ENCODE results near the gene ZNF385C. TPM values are rescaled to one million over a fixed set of nuclear protein-coding genes. Genes with fewer than 3 reads are reported as not detected.
A peak's percentile ranks its signal among the peaks of the same experiment; 100 is the strongest.

The ZNF385C gene
- total RNA-seq, 2 experiments from 2014 or later, result not detected

DNA sequence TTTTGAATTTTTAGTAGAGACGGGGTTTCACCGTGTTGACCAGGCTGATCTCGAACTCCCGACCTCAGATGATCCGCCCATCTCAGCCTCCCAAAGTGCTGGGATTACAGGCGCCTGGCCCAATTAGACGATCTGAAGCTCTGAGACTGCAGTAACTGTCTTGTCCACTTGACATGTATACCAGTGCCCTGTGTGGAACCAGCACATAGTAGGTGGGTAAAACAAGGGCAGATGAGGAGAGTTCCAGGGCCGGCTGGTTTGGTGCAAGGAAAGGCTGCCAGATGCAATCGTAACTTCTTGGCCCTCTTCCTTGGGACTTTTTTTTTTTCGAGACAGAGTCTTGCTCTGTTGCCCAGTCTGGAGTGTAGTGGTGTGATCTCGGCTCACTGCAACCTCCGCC, 50.9 kb downstream of the ZNF385C start:
- no peak for DNase-seq
- H3K4me3 Mint-ChIP-seq, result no peak overlapping the region
- H3K27me3 Mint-ChIP-seq, result peaks cover 36% of the 10 kb centered on the region
- H3K27ac Mint-ChIP-seq, result no peak overlapping the region
- no peaks in the 10 kb centered on the region for H3K36me3 Mint-ChIP-seq (ENCODE audit: low read depth)
- POLR2A ChIA-PET, result no interaction called here
- CTCF ChIA-PET, result no interaction called here
- H3K9me3 Mint-ChIP-seq, result no peaks in the 10 kb centered on the region
- H3K4me1 Mint-ChIP-seq, result peaks cover 10% of the 10 kb centered on the region

DNA sequence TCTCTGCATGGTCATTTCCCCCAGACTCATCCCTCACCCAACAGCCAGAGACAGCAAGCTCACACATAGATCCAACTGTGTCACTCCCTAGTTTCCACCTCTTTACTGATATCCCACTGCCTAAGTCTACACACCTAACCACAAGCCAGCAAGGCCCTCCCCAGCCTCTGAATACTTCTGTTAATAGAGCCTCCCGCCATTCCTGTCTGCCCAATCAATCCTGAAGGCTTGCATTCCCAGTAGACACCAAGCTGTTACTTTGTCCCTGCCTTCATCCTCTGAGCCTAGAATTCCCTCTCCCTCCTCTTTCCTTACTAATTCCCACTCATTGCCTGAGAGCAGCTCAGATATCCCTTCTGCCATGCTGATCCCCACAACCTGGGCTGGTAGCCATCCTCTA, 52.6 kb downstream of the ZNF385C start:
- DNase-seq, result no peak
- Mint-ChIP-seq H3K4me1 (peaks cover 6% of the 10 kb centered on the region), H3K36me3 (ENCODE audit: low read depth) (no peaks in the 10 kb centered on the region), H3K9me3 (no peaks in the 10 kb centered on the region), H3K27ac (no peak overlapping the region), H3K4me3 (no peak overlapping the region), H3K27me3 (peaks cover 20% of the 10 kb centered on the region)
- ChIA-PET CTCF (interaction anchor here (1.0 to 1.2 kb wide), 3 partner anchors 11 to 73 kb away, joined by 3 to 4 read pairs (median 3); partner anchors contain the start of gene NKIRAS2), POLR2A (no interaction called here)

GRCh38 chr17:42042598-42043319, 55.5 kb downstream of the ZNF385C start:
- ChIA-PET CTCF (interaction anchor here (1.5 kb wide), 1 partner anchor 23 kb away, joined by 4 read pairs; no protein-coding TSS in a partner anchor), POLR2A (no interaction called here)
- Mint-ChIP-seq H3K36me3 (ENCODE audit: low read depth) (no peaks in the 10 kb centered on the region), H3K27ac (no peak overlapping the region), H3K4me1 (no peaks in the 10 kb centered on the region), H3K4me3 (no peak overlapping the region), H3K27me3 (peaks cover 8% of the 10 kb centered on the region), H3K9me3 (no peaks in the 10 kb centered on the region)
- DNase-seq, result no peak

DNA sequence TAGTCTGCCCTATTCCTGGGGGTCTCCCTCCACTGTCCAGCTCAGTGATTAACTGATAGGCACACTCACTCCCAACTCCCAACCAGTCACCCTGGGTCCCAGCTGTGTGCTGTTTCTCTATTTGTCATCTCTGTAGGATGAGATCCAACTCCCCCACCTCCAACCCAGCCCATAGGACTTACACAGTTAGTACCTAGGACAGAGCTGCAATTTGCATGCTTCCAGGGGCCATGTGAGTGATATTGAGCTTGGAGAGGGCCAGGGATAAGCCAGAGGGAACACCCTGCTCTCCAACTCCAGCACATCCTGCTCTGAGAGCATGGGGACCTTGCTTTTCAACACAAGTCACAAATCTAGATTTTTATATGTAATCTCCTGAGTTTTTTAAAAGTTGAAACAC, 56.7 kb downstream of the ZNF385C start:
- Mint-ChIP-seq H3K9me3 (no peaks in the 10 kb centered on the region), H3K36me3 (ENCODE audit: low read depth) (no peaks in the 10 kb centered on the region), H3K27ac (no peak overlapping the region), H3K27me3 (peaks cover 13% of the 10 kb centered on the region), H3K4me3 (no peak overlapping the region), H3K4me1 (no peaks in the 10 kb centered on the region)
- CTCF ChIA-PET, result interaction anchor here (0.9 to 1.8 kb wide), 4 partner anchors 10 to 59 kb away, joined by 3 to 4 read pairs (median 4); no protein-coding TSS in a partner anchor
- DNase-seq, result no peak
- POLR2A ChIA-PET, result no interaction called here

DNA sequence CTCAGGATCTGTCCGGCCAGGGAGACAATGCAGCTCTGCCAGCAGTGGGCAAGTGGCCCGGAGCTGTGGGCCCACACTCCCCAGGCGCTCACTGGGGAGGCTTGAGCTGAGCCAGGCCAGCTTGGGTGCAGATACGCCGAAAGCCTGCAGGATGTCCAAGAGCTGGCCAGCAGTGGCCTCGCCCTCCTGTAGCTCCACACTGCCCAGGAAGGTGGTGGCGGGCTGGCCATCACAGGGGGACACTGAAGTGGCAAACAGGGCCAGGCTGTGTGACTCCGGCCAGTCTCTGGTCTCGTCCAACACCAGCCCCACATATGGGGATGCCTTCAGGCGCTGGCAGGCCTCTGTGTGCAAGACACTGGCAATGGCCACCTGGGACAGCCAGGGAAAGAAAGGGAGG, 57.5 kb downstream of the ZNF385C start:
- no peaks in the 10 kb centered on the region for H3K36me3 Mint-ChIP-seq (ENCODE audit: low read depth)
- peaks cover 13% of the 10 kb centered on the region for H3K27me3 Mint-ChIP-seq
- CTCF ChIA-PET, result interaction anchor here (1.4 to 1.8 kb wide), 3 partner anchors 11 to 60 kb away, joined by 3 to 5 read pairs (median 4); no protein-coding TSS in a partner anchor
- H3K4me3 Mint-ChIP-seq, result no peak overlapping the region
- H3K9me3 Mint-ChIP-seq, result no peaks in the 10 kb centered on the region
- no peaks in the 10 kb centered on the region for H3K4me1 Mint-ChIP-seq
- no peak overlapping the region for H3K27ac Mint-ChIP-seq
- POLR2A ChIA-PET, result no interaction called here
- no peak for DNase-seq

GRCh38 chr17:42039794-42040763, 58.2 kb downstream of the ZNF385C start:
- Mint-ChIP-seq H3K9me3 (no peaks in the 10 kb centered on the region), H3K4me1 (no peaks in the 10 kb centered on the region), H3K27me3 (peaks cover 13% of the 10 kb centered on the region), H3K27ac (no peak overlapping the region), H3K36me3 (ENCODE audit: low read depth) (no peaks in the 10 kb centered on the region), H3K4me3 (no peak overlapping the region)
- POLR2A ChIA-PET, result no interaction called here
- CTCF ChIA-PET, result interaction anchor here (1.0 to 1.8 kb wide), 9 partner anchors 9 to 366 kb away, joined by 3 to 6 read pairs (median 3); partner anchors contain the start of gene NKIRAS2
- no peak for DNase-seq

DNA sequence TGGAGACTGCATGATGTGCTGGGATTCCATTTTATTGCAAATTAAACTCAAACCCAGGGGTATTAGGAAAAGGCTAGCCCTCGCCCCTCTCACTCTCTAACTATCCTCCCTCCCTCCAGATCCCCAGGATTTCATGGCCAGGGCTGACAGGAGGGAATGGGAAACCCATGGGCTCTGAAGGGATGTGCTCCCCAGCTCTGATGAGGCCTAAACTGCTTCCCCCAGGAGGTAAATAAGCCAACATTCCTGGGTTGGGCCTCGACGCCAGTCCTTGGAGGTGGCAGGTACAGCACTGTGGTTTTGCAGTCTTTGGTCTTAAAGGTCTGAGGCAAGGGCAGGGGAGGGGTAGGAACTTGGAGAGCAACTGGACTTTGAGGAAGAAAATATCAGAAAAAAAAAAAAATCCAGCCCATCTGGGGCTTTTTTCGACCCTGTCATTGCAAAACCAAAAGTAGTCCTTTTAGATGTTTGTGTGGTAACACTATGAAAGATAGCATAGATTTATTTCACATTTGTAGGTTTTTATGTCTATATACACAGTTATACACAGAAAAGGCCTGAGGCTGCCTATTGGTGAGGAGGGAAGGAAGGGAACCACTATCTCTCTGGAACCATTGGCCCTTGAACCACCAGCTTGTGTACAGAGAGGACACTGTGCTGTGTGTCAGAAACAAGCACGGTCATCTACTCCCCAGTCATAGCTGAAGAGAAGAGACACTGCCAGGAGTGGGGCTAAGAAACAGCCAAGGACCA, 59.9 kb downstream of the ZNF385C start:
- H3K27me3 Mint-ChIP-seq, result peaks cover 13% of the 10 kb centered on the region
- no peak overlapping the region for H3K4me3 Mint-ChIP-seq
- H3K36me3 Mint-ChIP-seq (ENCODE audit: low read depth), result no peaks in the 10 kb centered on the region
- DNase-seq, result no peak
- H3K4me1 Mint-ChIP-seq, result peaks cover 8% of the 10 kb centered on the region
- POLR2A ChIA-PET, result no interaction called here
- no peak overlapping the region for H3K27ac Mint-ChIP-seq
- no peaks in the 10 kb centered on the region for H3K9me3 Mint-ChIP-seq
- CTCF ChIA-PET, result interaction anchor here (1.1 to 1.8 kb wide), 4 partner anchors 10 to 81 kb away, joined by 3 to 6 read pairs (median 4); no protein-coding TSS in a partner anchor

GRCh38 chr17:42034059-42034458, 64.2 kb downstream of the ZNF385C start:
- H3K4me3 Mint-ChIP-seq, result no peak overlapping the region
- POLR2A ChIA-PET, result interaction anchor here (0.5 to 0.7 kb wide), 2 partner anchors 153 to 234 kb away, joined by 3 read pairs; no protein-coding TSS in a partner anchor
- CTCF ChIA-PET, result interaction anchor here (0.6 to 1.7 kb wide), 7 partner anchors 8 to 331 kb away, joined by 3 to 7 read pairs (median 3); partner anchors contain the start of gene NKIRAS2
- H3K27me3 Mint-ChIP-seq, result peaks cover 12% of the 10 kb centered on the region
- peaks cover 8% of the 10 kb centered on the region for H3K4me1 Mint-ChIP-seq
- H3K9me3 Mint-ChIP-seq, result no peaks in the 10 kb centered on the region
- H3K36me3 Mint-ChIP-seq (ENCODE audit: low read depth), result no peaks in the 10 kb centered on the region
- DNase-seq, result peak; percentile 32
- peak overlapping the region; percentile 32 for H3K27ac Mint-ChIP-seq

GRCh38 chr17:42031584-42031983, 66.7 kb downstream of the ZNF385C start:
- Mint-ChIP-seq H3K36me3 (ENCODE audit: low read depth) (no peaks in the 10 kb centered on the region), H3K27me3 (peaks cover 2% of the 10 kb centered on the region), H3K4me3 (no peak overlapping the region), H3K4me1 (peaks cover 15% of the 10 kb centered on the region), H3K9me3 (no peaks in the 10 kb centered on the region), H3K27ac (no peak overlapping the region)
- DNase-seq, result no peak
- POLR2A ChIA-PET, result no interaction called here
- CTCF ChIA-PET, result interaction anchor here (7.5 kb wide), 1 partner anchor 14 kb away, joined by 53 read pairs; the partner anchor contains the start of genes DNAJC7 and NKIRAS2

GRCh38 chr17:42028791-42029127, 69.5 kb downstream of the ZNF385C start:
- CTCF ChIA-PET, result interaction anchor here (1.4 to 7.5 kb wide), 4 partner anchors 11 to 152 kb away, joined by 3 to 53 read pairs (median 6); partner anchors contain the start of genes DNAJC7, KCNH4 and NKIRAS2
- H3K4me1 Mint-ChIP-seq, result peaks cover 14% of the 10 kb centered on the region
- no peak overlapping the region for H3K27ac Mint-ChIP-seq

DNA sequence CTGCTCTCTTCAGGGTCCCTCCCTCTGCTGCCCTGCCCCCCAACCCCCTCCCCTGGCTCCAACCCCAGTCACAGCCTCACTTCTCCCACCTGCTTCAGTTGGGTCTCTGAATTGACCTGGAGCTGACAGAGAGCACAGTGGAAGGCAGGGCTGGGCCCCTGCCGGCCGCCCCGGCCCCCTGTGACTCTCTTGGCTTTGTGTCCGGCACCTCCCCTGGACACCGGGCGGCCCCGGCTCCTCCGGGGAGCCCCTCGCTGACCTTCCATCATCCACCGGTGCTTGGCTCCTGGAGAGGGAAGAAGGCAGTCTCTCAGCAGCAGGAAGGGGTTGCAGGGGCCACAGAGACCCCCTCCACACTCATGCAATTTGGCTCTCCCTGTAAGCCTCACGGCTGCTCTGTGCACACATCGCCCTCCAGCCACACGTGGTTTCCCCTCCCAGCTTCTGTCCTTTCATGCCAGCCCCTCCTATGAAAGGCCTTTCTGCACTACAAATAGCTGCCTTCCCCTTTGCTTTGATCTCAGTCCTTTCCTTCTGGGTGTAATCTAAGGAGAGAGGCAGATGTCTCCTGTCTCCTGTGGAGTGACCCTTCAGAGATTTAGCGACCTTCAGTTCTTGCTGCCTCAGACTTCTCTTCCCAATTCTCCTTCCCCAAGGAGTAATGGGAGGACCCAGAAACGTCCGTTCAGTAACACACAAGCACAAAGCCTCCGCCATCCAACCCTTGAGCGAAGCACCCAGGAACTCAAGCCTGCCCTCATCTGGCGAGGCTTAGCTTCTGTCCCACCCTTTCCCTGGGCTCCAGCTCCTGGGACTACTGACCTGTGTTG, 70.1 kb downstream of the ZNF385C start:
- H3K36me3 Mint-ChIP-seq (ENCODE audit: low read depth), result peaks cover 7% of the 10 kb centered on the region
- DNase-seq, result no peak
- CTCF ChIA-PET, result interaction anchor here (0.6 to 7.5 kb wide), 6 partner anchors 10 to 490 kb away, joined by 3 to 53 read pairs (median 4); partner anchors contain the start of genes DNAJC7, KCNH4 and NKIRAS2
- H3K9me3 Mint-ChIP-seq, result no peaks in the 10 kb centered on the region
- H3K4me3 Mint-ChIP-seq, result no peak overlapping the region
- H3K27ac Mint-ChIP-seq, result peak overlapping the region; percentile 5
- peaks cover 12% of the 10 kb centered on the region for H3K4me1 Mint-ChIP-seq
- POLR2A ChIA-PET, result interaction anchor here (0.6 kb wide), 1 partner anchor 152 kb away, joined by 3 read pairs; no protein-coding TSS in a partner anchor
- peaks cover 2% of the 10 kb centered on the region for H3K27me3 Mint-ChIP-seq

More at GRCh38 chr17:42028791-42029127, 69.5 kb downstream of the ZNF385C start:
- DNase-seq, result no peak
- H3K9me3 Mint-ChIP-seq, result no peaks in the 10 kb centered on the region
- H3K36me3 Mint-ChIP-seq (ENCODE audit: low read depth), result peaks cover 3% of the 10 kb centered on the region
- POLR2A ChIA-PET, result no interaction called here
- H3K4me3 Mint-ChIP-seq, result no peak overlapping the region
- H3K27me3 Mint-ChIP-seq, result peaks cover 2% of the 10 kb centered on the region
